ENCODE measurements around the gene ARHGEF9.

Gene ARHGEF9

GRCh38 chrX:63635750-63636149 lies 149.3 kb downstream of the ARHGEF9 start:
- H3K4me3 ChIP-seq (ENCODE audit: low read depth, low read length) = no peak overlapping the region
- ChIA-PET POLR2A (no interaction called here), CTCF (no interaction called here)
- DNase-seq (ENCODE audit: low read depth, low spot score) = no peak
- TF ChIP-seq CTCF (IDR thresholded peaks at IDR 0.05; ENCODE audit: insufficient read depth, low read length, missing control alignments) = no peak

- ChIA-PET POLR2A (no interaction called here), CTCF (no interaction called here)
- H3K4me3 ChIP-seq (ENCODE audit: low read depth, low read length) = no peak overlapping the region
- no peak for TF ChIP-seq CTCF (IDR thresholded peaks at IDR 0.05; ENCODE audit: insufficient read depth, low read length, missing control alignments)
- no peak for DNase-seq (ENCODE audit: low read depth, low spot score)
These were observed 171.4 kb downstream of the ARHGEF9 start for GRCh38 chrX:63613531-63614028.

GRCh38 chrX:63585936-63586335 lies 199.1 kb downstream of the ARHGEF9 start:
- ChIA-PET CTCF (no interaction called here), POLR2A (no interaction called here)
- H3K4me3 ChIP-seq (ENCODE audit: low read depth, low read length) = no peak overlapping the region
- no peak for DNase-seq (ENCODE audit: low read depth, low spot score)
- no peak for TF ChIP-seq CTCF (IDR thresholded peaks at IDR 0.05; ENCODE audit: insufficient read depth, low read length, missing control alignments)
